Neuron (in vitro differentiated cells): Measurements from ENCODE around the gene ARID5A.
"Not testable (repeated sequence)": the region's sequence is repeated elsewhere in the genome, so short reads cannot be mapped to it uniquely, and the experiment has no call there.

Experiments
- H2AFZ ChIP-seq: one replicate; pipeline ENCODE4 v1.6.1; 2013; ENCODE audit warnings: low read depth, mild to moderate bottlenecking, inconsistent platforms, low read length, moderate library complexity
- H3K27me3 ChIP-seq: one replicate; pipeline ENCODE4 v1.6.1; 2013; ENCODE audit warnings: low read length; ENCODE audit not compliant: insufficient read depth
- H3K36me3 ChIP-seq: one replicate; pipeline ENCODE4 v1.6.1; 2013; ENCODE audit warnings: low read length; ENCODE audit not compliant: insufficient read depth
- H3K4me1 ChIP-seq: one replicate; pipeline ENCODE4 v1.6.1; 2013; ENCODE audit warnings: low read length; ENCODE audit not compliant: insufficient read depth
- H3K4me3 ChIP-seq: 2 replicates; pipeline ENCODE4 v1.5.1; 2013; ENCODE audit warnings: mild to moderate bottlenecking, low read length, moderate library complexity
- H3K9me3 ChIP-seq: one replicate; pipeline ENCODE4 v1.6.1; 2013; ENCODE audit warnings: low read length

ARID5A gene

GRCh38 chr2:96547203-96547641, 10.7 kb downstream of the ARID5A start:
- Histone ChIP-seq H3K36me3 (no peaks in the 10 kb centered on the region), H3K27me3 (no peaks in the 10 kb centered on the region), H3K9me3 (peaks cover 4% of the 10 kb centered on the region), H3K4me1 (peaks cover 9% of the 10 kb centered on the region), H3K4me3 (no peak overlapping the region), H2AFZ (no peak overlapping the region)

- Histone ChIP-seq H3K9me3 (peaks cover 4% of the 10 kb centered on the region), H3K36me3 (no peaks in the 10 kb centered on the region), H3K27me3 (no peaks in the 10 kb centered on the region), H3K4me1 (peaks cover 9% of the 10 kb centered on the region), H3K4me3 (no peak overlapping the region), H2AFZ (no peak overlapping the region)
These were observed 11.2 kb downstream of the ARID5A start for GRCh38 chr2:96547731-96548171.

- no peak overlapping the region for H2AFZ ChIP-seq
- H3K36me3 ChIP-seq: no peaks in the 10 kb centered on the region
- peaks cover 9% of the 10 kb centered on the region for H3K4me1 ChIP-seq
- H3K9me3 ChIP-seq: peaks cover 4% of the 10 kb centered on the region
- no peaks in the 10 kb centered on the region for H3K27me3 ChIP-seq
- no peak overlapping the region for H3K4me3 ChIP-seq
These were observed 12.3 kb downstream of the ARID5A start for GRCh38 chr2:96548558-96549465.

- Histone ChIP-seq H3K36me3 (no peaks in the 10 kb centered on the region), H3K4me3 (no peak overlapping the region), H3K27me3 (no peaks in the 10 kb centered on the region), H3K4me1 (peaks cover 9% of the 10 kb centered on the region), H2AFZ (no peak overlapping the region), H3K9me3 (peaks cover 2% of the 10 kb centered on the region)
These were observed 12.9 kb downstream of the ARID5A start for GRCh38 chr2:96549466-96549785.

- Histone ChIP-seq H3K27me3 (no peaks in the 10 kb centered on the region), H3K4me3 (no peak overlapping the region), H3K4me1 (peaks cover 9% of the 10 kb centered on the region), H2AFZ (no peak overlapping the region), H3K36me3 (no peaks in the 10 kb centered on the region), H3K9me3 (peaks cover 2% of the 10 kb centered on the region)
These were observed 13.6 kb downstream of the ARID5A start for GRCh38 chr2:96549967-96550786.

- Histone ChIP-seq H3K4me1 (peaks cover 9% of the 10 kb centered on the region), H3K36me3 (no peaks in the 10 kb centered on the region), H3K4me3 (no peak overlapping the region), H2AFZ (no peak overlapping the region), H3K27me3 (no peaks in the 10 kb centered on the region), H3K9me3 (peaks cover 2% of the 10 kb centered on the region)
These were observed 14.4 kb downstream of the ARID5A start for GRCh38 chr2:96550787-96551604.

- no peak overlapping the region for H3K4me3 ChIP-seq
- H3K9me3 ChIP-seq: no peaks in the 10 kb centered on the region
- H2AFZ ChIP-seq: no peak overlapping the region
- peaks cover 9% of the 10 kb centered on the region for H3K4me1 ChIP-seq
- H3K36me3 ChIP-seq: no peaks in the 10 kb centered on the region
- no peaks in the 10 kb centered on the region for H3K27me3 ChIP-seq
These were observed 15.2 kb downstream of the ARID5A start for GRCh38 chr2:96551605-96552314.

GRCh38 chr2:96552315-96553175, 16.0 kb downstream of the ARID5A start:
- Histone ChIP-seq H3K4me3 (no peak overlapping the region), H2AFZ (no peak overlapping the region), H3K36me3 (no peaks in the 10 kb centered on the region), H3K9me3 (no peaks in the 10 kb centered on the region), H3K27me3 (no peaks in the 10 kb centered on the region), H3K4me1 (peaks cover 5% of the 10 kb centered on the region)

GRCh38 chr2:96553176-96553956, 16.8 kb downstream of the ARID5A start:
- Histone ChIP-seq H3K27me3 (no peaks in the 10 kb centered on the region), H3K4me1 (no peaks in the 10 kb centered on the region), H3K36me3 (no peaks in the 10 kb centered on the region), H2AFZ (no peak overlapping the region), H3K9me3 (no peaks in the 10 kb centered on the region), H3K4me3 (no peak overlapping the region)

GRCh38 chr2:96553957-96554292, 17.4 kb downstream of the ARID5A start:
- H3K36me3 ChIP-seq, H2AFZ ChIP-seq, H3K4me3 ChIP-seq, H3K4me1 ChIP-seq, H3K27me3 ChIP-seq, H3K9me3 ChIP-seq: not testable (repeated sequence)

GRCh38 chr2:96554293-96555145, 18.0 kb downstream of the ARID5A start:
- no peaks in the 10 kb centered on the region for H3K9me3 ChIP-seq

More at GRCh38 chr2:96554293-96555145, 18.0 kb downstream of the ARID5A start:
- Histone ChIP-seq H3K27me3 (no peaks in the 10 kb centered on the region), H2AFZ (no peak overlapping the region), H3K4me1 (no peaks in the 10 kb centered on the region), H3K4me3 (no peak overlapping the region), H3K36me3 (no peaks in the 10 kb centered on the region)
